Femur (tissue), 1 donor: ENCODE measurements around the gene SVOP.

ENCODE experiments used
- DNase-seq: peaks from one replicate; pipeline ENCODE4 v3.0.0-alpha.2; 2017

SVOP gene

GRCh38 chr12:108928695-108929094 is 92.2 kb downstream of the SVOP start:
- DNase-seq: no peak

GRCh38 chr12:108922918-108923317 is 98.0 kb downstream of the SVOP start:
- no peak for DNase-seq

GRCh38 chr12:108921946-108922345 is 98.9 kb downstream of the SVOP start:
- no peak for DNase-seq

- DNase-seq: no peak
Measured at GRCh38 chr12:108918960-108919642, 101.8 kb downstream of the SVOP start.

- DNase-seq: no peak
Measured at GRCh38 chr12:108918206-108918605, 102.7 kb downstream of the SVOP start.

GRCh38 chr12:108916336-108916735 is 104.5 kb downstream of the SVOP start:
- DNase-seq: no peak

GRCh38 chr12:108915632-108916133 is 105.2 kb downstream of the SVOP start:
- no peak for DNase-seq

- DNase-seq: peak; percentile 48
Measured at GRCh38 chr12:108914121-108914531, 106.7 kb downstream of the SVOP start.

GRCh38 chr12:108912361-108912760 is 108.5 kb downstream of the SVOP start:
- no peak for DNase-seq

GRCh38 chr12:108911915-108912314 is 109.0 kb downstream of the SVOP start:
- no peak for DNase-seq

GRCh38 chr12:108910336-108910735 is 110.5 kb downstream of the SVOP start:
- no peak for DNase-seq

GRCh38 chr12:108907839-108908351 is 113.0 kb downstream of the SVOP start:
- no peak for DNase-seq

- DNase-seq: no peak
Measured at GRCh38 chr12:108906971-108907370, 113.9 kb downstream of the SVOP start.

GRCh38 chr12:108905725-108906124 is 115.1 kb downstream of the SVOP start:
- DNase-seq: no peak

GRCh38 chr12:108899145-108899544 is 121.7 kb downstream of the SVOP start:
- no peak for DNase-seq

- no peak for DNase-seq
Measured at GRCh38 chr12:108896817-108897216, 124.1 kb downstream of the SVOP start.

GRCh38 chr12:108896336-108896735 is 124.5 kb downstream of the SVOP start:
- no peak for DNase-seq

GRCh38 chr12:108895220-108895802 is 125.6 kb downstream of the SVOP start:
- DNase-seq: no peak

GRCh38 chr12:108890208-108890607 is 130.7 kb downstream of the SVOP start:
- no peak for DNase-seq

- no peak for DNase-seq
Measured at GRCh38 chr12:108888031-108888430, 132.8 kb downstream of the SVOP start.

- no peak for DNase-seq
Measured at GRCh38 chr12:108886873-108887629, 133.8 kb downstream of the SVOP start.

GRCh38 chr12:108884116-108885012 is 136.5 kb downstream of the SVOP start:
- DNase-seq: peak; percentile 29

GRCh38 chr12:108881953-108882352 is 138.9 kb downstream of the SVOP start:
- DNase-seq: no peak
